22Rv1 (cell line): Measurements from ENCODE around the gene NCKAP5L.

Experiments
- H3K27ac ChIP-seq: fragments of 450-650 bp; 2 replicates; pipeline ENCODE4 v1.5.1; 2017
- CTCF ChIP-seq: fragments of 450-650 bp; IDR thresholded peaks from 2 replicates; pipeline ENCODE4 v1.5.1; 2017; ENCODE audit warnings: mild to moderate bottlenecking
- ZFX ChIP-seq: fragments of 450-650 bp; IDR thresholded peaks from 2 replicates; pipeline ENCODE4 v1.6.1; 2017; ENCODE audit warnings: antibody characterized with exemption, borderline replicate concordance

The NCKAP5L gene

DNA sequence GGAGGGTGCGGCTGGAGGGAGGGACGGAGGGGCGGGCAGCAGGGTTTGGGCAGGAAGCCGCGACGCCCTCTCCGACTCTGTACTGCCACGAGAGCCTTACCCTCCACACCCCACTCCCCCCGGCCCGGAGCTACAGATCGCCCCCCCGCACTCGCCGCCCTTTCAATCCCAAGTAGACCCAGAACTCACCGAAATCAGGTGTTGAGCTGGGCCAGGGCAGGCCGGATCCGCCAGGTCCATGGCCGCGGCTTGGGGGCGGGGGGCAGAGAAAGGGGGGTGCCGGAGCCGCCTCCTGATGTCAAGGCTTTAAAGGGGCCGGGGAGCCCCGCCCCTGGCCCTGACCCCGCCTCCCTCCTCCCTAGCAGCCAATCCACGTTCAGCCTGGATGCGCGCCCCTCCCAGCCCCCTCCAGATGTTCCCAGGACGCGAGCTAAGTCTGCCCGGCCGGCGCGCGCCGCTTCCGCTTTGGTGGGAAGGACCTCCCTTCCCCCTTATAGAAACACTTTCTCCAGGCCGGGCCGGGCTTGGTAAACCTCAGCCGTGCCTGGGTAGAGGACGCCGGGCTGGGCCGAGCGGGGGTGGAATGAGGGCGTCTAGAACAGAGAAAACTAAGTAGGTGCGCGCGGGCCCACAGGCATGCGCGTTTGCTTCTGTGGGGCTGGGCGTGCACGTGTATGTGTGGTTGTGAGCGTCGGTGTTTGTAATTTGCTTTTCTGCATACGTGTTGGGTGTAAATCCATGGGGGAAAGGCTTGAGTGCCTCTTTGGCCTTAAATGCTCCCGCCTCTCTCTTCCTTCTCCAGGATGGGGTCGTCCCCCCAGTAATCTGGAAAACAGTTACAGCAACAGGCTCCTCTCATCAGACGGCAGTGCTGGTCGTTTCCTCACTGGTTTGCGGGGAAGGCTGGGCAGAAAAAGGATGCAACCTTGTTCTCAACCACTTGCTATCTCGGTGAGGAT lies at the start of gene NCKAP5L:
Gene NCKAP5L (minus strand): TSS at position 281 of the 959 bp plus-strand sequence. CDS start 24,369 bp downstream, outside the sequence.
- H3K27ac ChIP-seq: peak within 1 kb of the TSS; percentile 82
- no peak for TF ChIP-seq CTCF
- TF ChIP-seq ZFX: no peak

- TF ChIP-seq ZFX (no peak), CTCF (no peak)
- no peak overlapping the region for H3K27ac ChIP-seq
These were observed 48.9 kb upstream of the NCKAP5L start for GRCh38 chr12:49877066-49877465.

- no peak overlapping the region for H3K27ac ChIP-seq
- TF ChIP-seq ZFX: no peak
- no peak for TF ChIP-seq CTCF
These were observed 47.9 kb upstream of the NCKAP5L start for GRCh38 chr12:49876070-49876469.

GRCh38 chr12:49875115-49875720 lies 47.0 kb upstream of the NCKAP5L start:
- TF ChIP-seq CTCF (no peak), ZFX (no peak)
- H3K27ac ChIP-seq: no peak overlapping the region

GRCh38 chr12:49874142-49874897 lies 46.1 kb upstream of the NCKAP5L start:
- H3K27ac ChIP-seq: no peak overlapping the region
- TF ChIP-seq ZFX: no peak
- no peak for TF ChIP-seq CTCF

DNA sequence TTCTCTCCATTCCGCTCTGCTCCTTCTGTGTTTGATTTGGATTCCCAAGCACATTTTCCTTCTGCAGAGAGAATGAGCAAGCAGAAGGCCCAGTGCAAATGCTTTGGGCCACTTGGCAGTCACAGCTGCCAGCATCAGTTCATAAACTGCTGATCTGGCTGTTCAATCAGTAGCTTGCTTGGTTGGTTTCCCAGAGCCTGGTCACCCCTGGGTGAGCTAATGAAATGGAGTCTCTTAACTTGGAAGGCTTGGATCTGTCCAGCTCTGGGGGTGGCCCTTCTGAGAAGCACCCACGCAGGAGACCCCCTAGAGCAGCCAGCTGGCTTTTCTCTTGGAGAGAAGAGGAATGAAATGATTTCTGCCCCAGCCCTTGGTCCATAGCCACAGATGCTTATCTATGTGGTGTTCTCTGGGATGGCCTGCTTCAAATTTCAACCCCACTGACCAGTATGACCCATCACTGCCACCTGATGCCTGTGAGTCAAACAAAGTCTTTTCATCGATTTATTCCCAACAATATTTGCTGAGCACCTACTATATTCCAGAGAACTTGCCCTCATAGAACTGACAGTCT lies 45.2 kb upstream of the NCKAP5L start:
- TF ChIP-seq ZFX: no peak
- TF ChIP-seq CTCF: no peak
- no peak overlapping the region for H3K27ac ChIP-seq
